ENCODE results near the gene DCLK3. TPM values are rescaled to one million over a fixed set of nuclear protein-coding genes. Genes with fewer than 3 reads are reported as not detected.
A peak's percentile ranks its signal among the peaks of the same experiment; 100 is the strongest.

The DCLK3 gene, protein sequence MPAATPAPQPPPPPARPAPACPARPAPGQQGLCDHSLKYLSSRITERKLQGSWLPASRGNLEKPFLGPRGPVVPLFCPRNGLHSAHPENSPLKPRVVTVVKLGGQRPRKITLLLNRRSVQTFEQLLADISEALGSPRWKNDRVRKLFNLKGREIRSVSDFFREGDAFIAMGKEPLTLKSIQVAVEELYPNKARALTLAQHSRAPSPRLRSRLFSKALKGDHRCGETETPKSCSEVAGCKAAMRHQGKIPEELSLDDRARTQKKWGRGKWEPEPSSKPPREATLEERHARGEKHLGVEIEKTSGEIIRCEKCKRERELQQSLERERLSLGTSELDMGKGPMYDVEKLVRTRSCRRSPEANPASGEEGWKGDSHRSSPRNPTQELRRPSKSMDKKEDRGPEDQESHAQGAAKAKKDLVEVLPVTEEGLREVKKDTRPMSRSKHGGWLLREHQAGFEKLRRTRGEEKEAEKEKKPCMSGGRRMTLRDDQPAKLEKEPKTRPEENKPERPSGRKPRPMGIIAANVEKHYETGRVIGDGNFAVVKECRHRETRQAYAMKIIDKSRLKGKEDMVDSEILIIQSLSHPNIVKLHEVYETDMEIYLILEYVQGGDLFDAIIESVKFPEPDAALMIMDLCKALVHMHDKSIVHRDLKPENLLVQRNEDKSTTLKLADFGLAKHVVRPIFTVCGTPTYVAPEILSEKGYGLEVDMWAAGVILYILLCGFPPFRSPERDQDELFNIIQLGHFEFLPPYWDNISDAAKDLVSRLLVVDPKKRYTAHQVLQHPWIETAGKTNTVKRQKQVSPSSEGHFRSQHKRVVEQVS
- not detected for total RNA-seq (ENCODE audit: unreplicated experiment)
- long read RNA-seq, result 0 reads

DNA sequence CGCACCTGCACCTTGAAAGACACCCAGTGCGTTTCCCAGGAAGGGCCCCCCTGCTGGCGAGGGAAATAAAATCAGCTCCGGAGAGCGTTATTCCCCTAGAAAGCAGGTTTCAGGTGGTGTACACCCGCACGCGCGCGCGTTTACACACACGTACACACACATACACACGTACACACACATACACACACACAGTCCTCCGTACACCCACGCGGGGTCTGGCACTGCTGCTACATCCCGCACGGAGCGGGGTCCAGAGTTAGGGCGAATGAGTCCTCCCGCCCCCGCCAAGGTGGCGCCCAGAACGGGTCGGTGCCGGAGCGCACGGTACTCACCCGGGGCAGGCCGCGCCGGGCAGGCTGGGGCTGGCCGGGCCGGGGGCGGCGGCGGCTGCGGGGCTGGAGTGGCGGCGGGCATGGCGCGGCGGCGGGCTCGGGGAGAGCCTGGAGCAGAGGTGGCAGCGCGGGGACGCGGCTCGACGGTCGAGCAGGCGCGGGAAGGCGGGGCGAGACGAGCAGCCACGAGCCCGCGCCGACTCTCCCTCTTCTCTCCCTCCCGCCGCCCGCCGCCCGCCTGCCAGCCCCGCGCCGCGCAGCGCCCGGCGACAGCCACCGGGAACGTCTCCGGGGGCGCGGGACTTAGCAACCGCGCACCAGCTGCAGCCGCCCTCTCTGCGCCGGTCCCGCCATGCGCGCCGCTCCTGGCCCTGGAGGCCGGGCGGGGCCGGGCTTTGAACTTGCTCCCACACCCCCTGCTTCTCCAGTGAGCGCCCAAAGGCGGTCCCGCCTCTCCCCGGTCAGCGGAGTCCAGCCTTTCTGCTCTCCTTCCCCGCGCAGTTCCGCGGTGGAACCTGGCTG lies at the start of gene DCLK3:
Gene DCLK3, minus strand, starts transcription at position 704 of the 854 bp plus-strand sequence. Its CDS starts 290 bp downstream, at position 414.
- Mint-ChIP-seq H3K9me3 (ENCODE audit: unreplicated experiment) (no peaks in the 10 kb centered on the region), H3K4me3 (ENCODE audit: unreplicated experiment) (peak within 1 kb of the TSS; percentile 85), H3K4me1 (ENCODE audit: unreplicated experiment) (peaks cover 10% of the 10 kb centered on the region), H3K36me3 (ENCODE audit: low read depth, unreplicated experiment) (peaks cover 5% of the 10 kb centered on the region), H3K27ac (ENCODE audit: unreplicated experiment) (no peak within 1 kb of the TSS), H3K27me3 (ENCODE audit: unreplicated experiment) (peaks cover 19% of the 10 kb centered on the region)
- peak; percentile 33 for DNase-seq (ENCODE audit: low spot score)
- TF ChIP-seq, protein P1, sequence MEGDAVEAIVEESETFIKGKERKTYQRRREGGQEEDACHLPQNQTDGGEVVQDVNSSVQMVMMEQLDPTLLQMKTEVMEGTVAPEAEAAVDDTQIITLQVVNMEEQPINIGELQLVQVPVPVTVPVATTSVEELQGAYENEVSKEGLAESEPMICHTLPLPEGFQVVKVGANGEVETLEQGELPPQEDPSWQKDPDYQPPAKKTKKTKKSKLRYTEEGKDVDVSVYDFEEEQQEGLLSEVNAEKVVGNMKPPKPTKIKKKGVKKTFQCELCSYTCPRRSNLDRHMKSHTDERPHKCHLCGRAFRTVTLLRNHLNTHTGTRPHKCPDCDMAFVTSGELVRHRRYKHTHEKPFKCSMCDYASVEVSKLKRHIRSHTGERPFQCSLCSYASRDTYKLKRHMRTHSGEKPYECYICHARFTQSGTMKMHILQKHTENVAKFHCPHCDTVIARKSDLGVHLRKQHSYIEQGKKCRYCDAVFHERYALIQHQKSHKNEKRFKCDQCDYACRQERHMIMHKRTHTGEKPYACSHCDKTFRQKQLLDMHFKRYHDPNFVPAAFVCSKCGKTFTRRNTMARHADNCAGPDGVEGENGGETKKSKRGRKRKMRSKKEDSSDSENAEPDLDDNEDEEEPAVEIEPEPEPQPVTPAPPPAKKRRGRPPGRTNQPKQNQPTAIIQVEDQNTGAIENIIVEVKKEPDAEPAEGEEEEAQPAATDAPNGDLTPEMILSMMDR (IDR thresholded peaks at IDR 0.05; ENCODE audit: unreplicated experiment), result no peak

DNA sequence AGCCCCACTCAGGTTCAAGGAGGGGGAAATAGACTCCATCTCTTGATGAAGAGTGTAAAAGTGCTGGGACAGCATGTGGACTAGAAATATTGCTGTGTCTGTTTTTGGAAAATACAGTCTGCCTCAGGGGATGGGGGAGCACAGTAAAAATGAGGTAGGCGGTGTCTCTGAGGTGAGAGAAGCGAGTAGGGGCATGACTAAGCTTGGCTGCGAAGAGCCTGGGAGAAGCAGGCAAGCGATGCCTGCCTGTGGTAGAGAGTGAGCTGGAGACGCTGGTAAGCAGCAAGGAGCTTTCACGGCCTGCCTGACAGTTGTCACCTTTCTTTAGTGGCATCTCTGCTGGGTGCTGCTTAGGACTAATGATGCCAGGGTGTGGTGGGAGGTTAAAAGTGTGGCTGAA lies 49.0 kb upstream of the DCLK3 start:
- Mint-ChIP-seq H3K27ac (ENCODE audit: unreplicated experiment) (no peak overlapping the region), H3K4me3 (ENCODE audit: unreplicated experiment) (no peak overlapping the region), H3K36me3 (ENCODE audit: low read depth, unreplicated experiment) (no peaks in the 10 kb centered on the region), H3K27me3 (ENCODE audit: unreplicated experiment) (peaks cover 3% of the 10 kb centered on the region), H3K9me3 (ENCODE audit: unreplicated experiment) (no peaks in the 10 kb centered on the region), H3K4me1 (ENCODE audit: unreplicated experiment) (peaks cover 11% of the 10 kb centered on the region)
- DNase-seq (ENCODE audit: low spot score), result no peak
- TF ChIP-seq, protein P1 (IDR thresholded peaks at IDR 0.05; ENCODE audit: unreplicated experiment), result no peak

DNA sequence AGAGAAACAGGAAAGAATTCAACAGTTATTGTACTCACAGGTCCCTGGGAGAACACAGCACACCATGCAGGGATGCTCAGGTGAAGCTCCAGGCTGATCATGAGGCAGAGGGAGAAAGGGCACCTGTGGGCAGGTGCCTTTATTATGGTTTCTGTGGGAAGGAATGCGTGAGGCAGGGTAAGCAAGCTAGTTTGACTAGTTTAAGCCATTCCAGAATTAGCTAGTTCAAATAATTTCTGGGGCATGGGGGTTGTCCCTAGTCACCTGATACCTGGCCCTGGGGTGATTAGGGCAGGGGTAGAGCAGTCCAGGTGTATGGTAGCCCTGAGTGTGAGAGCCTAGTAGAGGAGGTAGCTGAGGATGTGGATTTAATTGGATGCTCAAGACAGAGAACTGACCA lies 47.9 kb upstream of the DCLK3 start:
- Mint-ChIP-seq H3K27ac (ENCODE audit: unreplicated experiment) (no peak overlapping the region), H3K4me1 (ENCODE audit: unreplicated experiment) (peaks cover 20% of the 10 kb centered on the region), H3K27me3 (ENCODE audit: unreplicated experiment) (peaks cover 1% of the 10 kb centered on the region), H3K4me3 (ENCODE audit: unreplicated experiment) (no peak overlapping the region), H3K36me3 (ENCODE audit: low read depth, unreplicated experiment) (no peaks in the 10 kb centered on the region), H3K9me3 (ENCODE audit: unreplicated experiment) (no peaks in the 10 kb centered on the region)
- no peak for DNase-seq (ENCODE audit: low spot score)
- TF ChIP-seq, protein P1 (IDR thresholded peaks at IDR 0.05; ENCODE audit: unreplicated experiment), result no peak

DNA sequence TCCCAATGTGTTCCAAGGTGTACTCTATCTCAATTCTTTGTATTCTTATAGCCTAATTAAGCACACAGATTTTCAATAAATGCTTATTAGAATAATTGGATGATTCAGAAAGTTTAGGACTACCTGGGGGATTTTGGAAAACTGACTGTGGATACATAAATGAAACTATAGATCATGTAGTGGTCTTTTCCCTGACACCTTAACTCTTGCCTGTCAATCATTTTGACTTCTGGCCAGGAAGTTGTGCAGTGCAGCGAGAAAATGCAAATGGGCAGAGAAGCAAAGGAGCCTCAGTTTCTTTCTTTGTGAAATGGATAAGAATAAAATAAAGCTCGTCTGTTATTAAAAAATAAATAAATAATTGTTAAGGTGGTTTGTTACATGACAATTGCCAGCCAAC lies 47.4 kb upstream of the DCLK3 start:
- H3K4me3 Mint-ChIP-seq (ENCODE audit: unreplicated experiment), result no peak overlapping the region
- TF ChIP-seq, protein P1 (IDR thresholded peaks at IDR 0.05; ENCODE audit: unreplicated experiment), result no peak
- H3K36me3 Mint-ChIP-seq (ENCODE audit: low read depth, unreplicated experiment), result no peaks in the 10 kb centered on the region
- no peaks in the 10 kb centered on the region for H3K9me3 Mint-ChIP-seq (ENCODE audit: unreplicated experiment)
- peaks cover 1% of the 10 kb centered on the region for H3K27me3 Mint-ChIP-seq (ENCODE audit: unreplicated experiment)
- H3K27ac Mint-ChIP-seq (ENCODE audit: unreplicated experiment), result no peak overlapping the region
- DNase-seq (ENCODE audit: low spot score), result no peak
- H3K4me1 Mint-ChIP-seq (ENCODE audit: unreplicated experiment), result peaks cover 21% of the 10 kb centered on the region

All from endothelial cell (in vitro differentiated cells).